ENCODE data around the gene SAMD11. TPM values are rescaled to one million over a fixed set of nuclear protein-coding genes. Genes with fewer than 3 reads are reported as not detected.
A peak's percentile ranks its signal among the peaks of the same experiment; 100 is the strongest.

The SAMD11 gene
- total and polyA plus RNA-seq, 2 of the 13 experiments (the other 11 are each of a cell fraction or from before 2014, with no cell fraction given): 0.11 TPM; not detected in 1

- TF ChIP-seq HOMEZ (CRISPR knock-in tag; IDR thresholded peaks at IDR 0.05; ENCODE audit: low read depth) (no peak), PAX8 (CRISPR knock-in tag; IDR thresholded peaks at IDR 0.05; ENCODE audit: borderline replicate concordance) (no peak), FOXP1 (IDR thresholded peaks at IDR 0.05) (no peak), FOXP1 (CRISPR knock-in tag; IDR thresholded peaks at IDR 0.05) (no peak), ZNF326 (CRISPR knock-in tag; IDR thresholded peaks at IDR 0.05; ENCODE audit: borderline replicate concordance) (no peak), SAP130 (CRISPR knock-in tag; IDR thresholded peaks at IDR 0.05; ENCODE audit: low read depth) (0 out of 2 replicates have a peak, but pooled peaks have one; percentile 21), ZNF629 (CRISPR knock-in tag; conservative IDR thresholded peaks at IDR 0.05) (no peak), GABPA (IDR thresholded peaks at IDR 0.05; ENCODE audit: low read depth, low read length) (no peak), GABPA (CRISPR knock-in tag; IDR thresholded peaks at IDR 0.05; ENCODE audit: low read depth) (no peak), RFX1 (IDR thresholded peaks at IDR 0.05) (no peak), MZF1 (CRISPR knock-in tag; IDR thresholded peaks at IDR 0.05; ENCODE audit: borderline replicate concordance) (no peak), ATAD3A (CRISPR knock-in tag; IDR thresholded peaks at IDR 0.05) (no peak), MEIS2 (CRISPR knock-in tag; IDR thresholded peaks at IDR 0.05) (no peak), CREM (IDR thresholded peaks at IDR 0.05) (no peak), CREM (CRISPR knock-in tag; IDR thresholded peaks at IDR 0.05) (no peak), NCOA1 (CRISPR knock-in tag; IDR thresholded peaks at IDR 0.05) (0 out of 2 replicates have a peak, but pooled peaks have one; percentile 41), KLF6 (CRISPR knock-in tag; IDR thresholded peaks at IDR 0.05) (no peak), SUZ12 (IDR thresholded peaks at IDR 0.05; ENCODE audit: low read depth, low read length) (no peak), ZBTB25 (CRISPR knock-in tag; IDR thresholded peaks at IDR 0.05) (no peak), KDM3A (CRISPR knock-in tag; IDR thresholded peaks at IDR 0.05; ENCODE audit: low read depth) (no peak), ZFAT (CRISPR knock-in tag; conservative IDR thresholded peaks at IDR 0.05) (no peak), ZNF484 (CRISPR knock-in tag; IDR thresholded peaks at IDR 0.05; ENCODE audit: borderline replicate concordance, low read depth) (no peak), HNRNPLL (IDR thresholded peaks at IDR 0.05; ENCODE audit: low read depth, low read length, poor library complexity, severe bottlenecking) (no peak), PATZ1 (CRISPR knock-in tag; IDR thresholded peaks at IDR 0.05) (peak; percentile 43; the same call in 1 of the 2 replicates), CBX1 (IDR thresholded peaks at IDR 0.05; ENCODE audit: low read depth) (no peak), NPAS2 (CRISPR knock-in tag; IDR thresholded peaks at IDR 0.05; ENCODE audit: borderline replicate concordance) (no peak)
- TF ChIP-seq, protein P1, sequence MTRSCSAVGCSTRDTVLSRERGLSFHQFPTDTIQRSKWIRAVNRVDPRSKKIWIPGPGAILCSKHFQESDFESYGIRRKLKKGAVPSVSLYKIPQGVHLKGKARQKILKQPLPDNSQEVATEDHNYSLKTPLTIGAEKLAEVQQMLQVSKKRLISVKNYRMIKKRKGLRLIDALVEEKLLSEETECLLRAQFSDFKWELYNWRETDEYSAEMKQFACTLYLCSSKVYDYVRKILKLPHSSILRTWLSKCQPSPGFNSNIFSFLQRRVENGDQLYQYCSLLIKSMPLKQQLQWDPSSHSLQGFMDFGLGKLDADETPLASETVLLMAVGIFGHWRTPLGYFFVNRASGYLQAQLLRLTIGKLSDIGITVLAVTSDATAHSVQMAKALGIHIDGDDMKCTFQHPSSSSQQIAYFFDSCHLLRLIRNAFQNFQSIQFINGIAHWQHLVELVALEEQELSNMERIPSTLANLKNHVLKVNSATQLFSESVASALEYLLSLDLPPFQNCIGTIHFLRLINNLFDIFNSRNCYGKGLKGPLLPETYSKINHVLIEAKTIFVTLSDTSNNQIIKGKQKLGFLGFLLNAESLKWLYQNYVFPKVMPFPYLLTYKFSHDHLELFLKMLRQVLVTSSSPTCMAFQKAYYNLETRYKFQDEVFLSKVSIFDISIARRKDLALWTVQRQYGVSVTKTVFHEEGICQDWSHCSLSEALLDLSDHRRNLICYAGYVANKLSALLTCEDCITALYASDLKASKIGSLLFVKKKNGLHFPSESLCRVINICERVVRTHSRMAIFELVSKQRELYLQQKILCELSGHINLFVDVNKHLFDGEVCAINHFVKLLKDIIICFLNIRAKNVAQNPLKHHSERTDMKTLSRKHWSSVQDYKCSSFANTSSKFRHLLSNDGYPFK (CRISPR knock-in tag; IDR thresholded peaks at IDR 0.05; ENCODE audit: borderline replicate concordance): no peak
Measured at GRCh38 chr1:981955-982558, 58.3 kb downstream of the SAMD11 start, which contains the start of gene PERM1 (continued).

All from HepG2 (cell line).